Heart right ventricle (tissue), 16 donors: ENCODE results near the gene PHF12. TPM values are rescaled to one million over a fixed set of nuclear protein-coding genes. Genes with fewer than 3 reads are reported as not detected.
A peak's percentile ranks its signal among the peaks of the same experiment; 100 is the strongest.
"Not testable (repeated sequence)": the region's sequence is repeated elsewhere in the genome, so short reads cannot be mapped to it uniquely, and the experiment has no call there.

ENCODE experiments used
- ATAC-seq, 8 donors: fragments of 200-7000 bp; cut with Tn5 transposase; one replicate each; pipeline ENCODE4 v1.9.1; 2020; ENCODE audit warnings: mild to moderate bottlenecking in 8 of 8, moderate library complexity in 8 of 8, moderate number of reproducible peaks in 1 of 8
- DNase-seq, 2 donors: peaks; one replicate each; pipeline ENCODE4 v3.0.0-alpha.2; 2020
- H3K27ac ChIP-seq, 10 donors: fragments of 200-600 bp; sonication (generic) in 2 of 10; one replicate each; pipeline versions ENCODE4 v1.5.0 to v1.8.0; 2020 to 2022; ENCODE audit warnings: mild to moderate bottlenecking in 3 of 10
- H3K27me3 ChIP-seq, 7 donors: fragments of 200-600 bp; one replicate each; pipeline ENCODE4 v1.8.0; 2021 to 2022; ENCODE audit warnings: mild to moderate bottlenecking in 2 of 7
- H3K36me3 ChIP-seq, 9 donors: fragments of 200-600 bp; sonication (generic) in 1 of 9; one replicate each; pipeline versions ENCODE4 v1.5.0 to v1.8.0; 2020 to 2022; ENCODE audit warnings: mild to moderate bottlenecking in 2 of 9
- H3K4me1 ChIP-seq, 9 donors: fragments of 200-600 bp; sonication (generic) in 1 of 9; one replicate each; pipeline versions ENCODE4 v1.5.0 to v1.8.0; 2020 to 2022; ENCODE audit warnings: mild to moderate bottlenecking in 4 of 9
- H3K4me3 ChIP-seq, 10 donors: fragments of 200-600 bp; sonication (generic) in 2 of 10; one replicate each; pipeline versions ENCODE4 v1.5.0 to v1.8.0; 2020 to 2022; ENCODE audit warnings: mild to moderate bottlenecking in 7 of 10, moderate library complexity in 2 of 10
- H3K9me3 ChIP-seq, 11 donors: fragments of 200-600 bp in 10 of 11; sonication (generic) in 2 of 11; one replicate each; pipeline versions ENCODE4 v1.5.0 to v1.8.0; 2013 to 2022; ENCODE audit warnings: mild to moderate bottlenecking in 2 of 11, control low read depth in 1 of 11, moderate library complexity in 1 of 11
- whole genome bisulfite sequencing, 2 donors: extraction: QIAGEN DNeasy Blood & Tissue Kit; methylation state at CpG; one replicate each; pipeline ENCODE4 v1.1.7; 2013; ENCODE audit warnings: inconsistent platforms in 1 of 2; 5-methylcytosine and 5-hydroxymethylcytosine counted together
- intact Hi-C, 10 donors: fragments of 100-400 bp; cut with DNase I; formaldehyde crosslinking; loops; one replicate each; pipeline versions ENCODE4 v1.11.1 to v1.14.2; 2022
- polyA plus RNA-seq, 2 donors: library from polyadenylated mRNA; stranded (reverse); fragments of 200-250 nt; gene quantifications; one replicate each; pipeline ENCODE4 v1.2.3, GENCODE V29; 2013
- total RNA-seq, 10 donors: library from RNA; stranded (reverse); fragmentation: NEBNext Ultra II Directional in 3 of 10; extraction: Animal tissue kit (Norgen Biotek cat#: 25700) in 3 of 10; gene quantifications; one replicate each; pipeline versions ENCODE4 v1.2.1 to v1.2.4, GENCODE V29; 2021 to 2023
- TF ChIP-seq, protein P1 (sequence below), 9 donors: fragments of 200-600 bp; sonication (generic) in 2 of 9; IDR thresholded peaks; one replicate each; pipeline versions ENCODE4 v1.5.0 to v1.8.0; 2021 to 2022; ENCODE audit warnings: antibody characterized with exemption in 9 of 9, mild to moderate bottlenecking in 5 of 9, moderate library complexity in 1 of 9
- donor health status: Arrhythmogenic right ventricular cardiomyopathy.
- donor health status: ischemic (EF 13 %, LVEDD 7.1; RV severe dilation, severe dysfunction).
- donor health status: healthy with polysubstance abuse.
- donor health status: DM: no; HTN: yes; CAD: no.
- donor health status: DM: no; HTN: no; CAD: no.
- donor health status: ischemic (EF 25% LVEDD 6.9; RV normal size, moderate dysfunction).
- donor health status: ischemic (EF 25% LVEDD 5.7; RV mildly dilated, moderate dysfunction).
- donor health status: healthy.
- donor health status: DM: yes; HTN: yes; CAD: no.
- donor health status: Ischemic cardiomyopathy.
- donor health status: ischemic (EF 35%, LVEDD 5.7; RV mildly dilated, moderate dysfunction).
- donor health status: nonischemic (EF 11% LVEDD 7.7; RV severe dilation, severe dysfunction).
- donor health status: DM: yes; HTN: yes; CAD: no.
- donor health status: PGD.
- donor health status: ischemic (EF 29% LVEDD 5.4; RV normal size, mild dysfunction).
- donor health status: nonischemic (EF 23%, LVEDD 6.1; RV moderate dilation, normal function).

PHF12 gene
- total and polyA plus RNA-seq, 12 donors = 7.3 to 28.0 (median 20.9) TPM

DNA sequence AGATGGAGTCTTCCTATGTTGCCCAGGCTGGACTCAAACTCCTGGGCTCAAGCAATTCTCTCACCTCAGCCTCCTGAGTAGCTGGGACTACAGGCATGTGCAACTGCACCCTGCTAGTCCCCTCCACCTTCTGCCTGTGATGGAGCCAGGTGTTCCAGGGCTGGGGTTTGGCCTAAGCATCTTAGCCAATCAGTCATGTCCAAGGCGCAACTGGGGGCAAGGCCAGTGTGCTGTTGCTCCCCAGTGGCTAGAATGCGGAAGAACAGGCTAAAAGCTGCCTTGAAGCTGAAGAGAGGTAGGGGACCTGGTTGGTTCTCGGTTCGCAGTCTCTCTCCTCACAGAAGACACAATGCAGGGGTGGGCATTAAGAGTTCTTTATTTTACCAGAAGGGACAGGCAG is 72.3 kb downstream of the PHF12 start:
- intact Hi-C loops = no loop called here
- H3K27ac ChIP-seq = no peak overlapping the region
- no peaks in the 10 kb centered on the region for H3K9me3 ChIP-seq
- H3K36me3 ChIP-seq = peaks cover 0 to 62% (median 48%) of the 10 kb centered on the region in 9 donors
- DNase-seq (no peak), ATAC-seq (no peak)
- H3K27me3 ChIP-seq = no peaks in the 10 kb centered on the region
- TF ChIP-seq, protein P1, sequence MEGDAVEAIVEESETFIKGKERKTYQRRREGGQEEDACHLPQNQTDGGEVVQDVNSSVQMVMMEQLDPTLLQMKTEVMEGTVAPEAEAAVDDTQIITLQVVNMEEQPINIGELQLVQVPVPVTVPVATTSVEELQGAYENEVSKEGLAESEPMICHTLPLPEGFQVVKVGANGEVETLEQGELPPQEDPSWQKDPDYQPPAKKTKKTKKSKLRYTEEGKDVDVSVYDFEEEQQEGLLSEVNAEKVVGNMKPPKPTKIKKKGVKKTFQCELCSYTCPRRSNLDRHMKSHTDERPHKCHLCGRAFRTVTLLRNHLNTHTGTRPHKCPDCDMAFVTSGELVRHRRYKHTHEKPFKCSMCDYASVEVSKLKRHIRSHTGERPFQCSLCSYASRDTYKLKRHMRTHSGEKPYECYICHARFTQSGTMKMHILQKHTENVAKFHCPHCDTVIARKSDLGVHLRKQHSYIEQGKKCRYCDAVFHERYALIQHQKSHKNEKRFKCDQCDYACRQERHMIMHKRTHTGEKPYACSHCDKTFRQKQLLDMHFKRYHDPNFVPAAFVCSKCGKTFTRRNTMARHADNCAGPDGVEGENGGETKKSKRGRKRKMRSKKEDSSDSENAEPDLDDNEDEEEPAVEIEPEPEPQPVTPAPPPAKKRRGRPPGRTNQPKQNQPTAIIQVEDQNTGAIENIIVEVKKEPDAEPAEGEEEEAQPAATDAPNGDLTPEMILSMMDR (IDR thresholded peaks at IDR 0.05) = peak in 2 of 9 donors; percentile 12 to 25
- no peaks in the 10 kb centered on the region for H3K4me1 ChIP-seq
- no peak overlapping the region for H3K4me3 ChIP-seq
- WGBS, 2 donors = 70 to 86% methylated on average over 4 of the region's 4 CpGs

DNA sequence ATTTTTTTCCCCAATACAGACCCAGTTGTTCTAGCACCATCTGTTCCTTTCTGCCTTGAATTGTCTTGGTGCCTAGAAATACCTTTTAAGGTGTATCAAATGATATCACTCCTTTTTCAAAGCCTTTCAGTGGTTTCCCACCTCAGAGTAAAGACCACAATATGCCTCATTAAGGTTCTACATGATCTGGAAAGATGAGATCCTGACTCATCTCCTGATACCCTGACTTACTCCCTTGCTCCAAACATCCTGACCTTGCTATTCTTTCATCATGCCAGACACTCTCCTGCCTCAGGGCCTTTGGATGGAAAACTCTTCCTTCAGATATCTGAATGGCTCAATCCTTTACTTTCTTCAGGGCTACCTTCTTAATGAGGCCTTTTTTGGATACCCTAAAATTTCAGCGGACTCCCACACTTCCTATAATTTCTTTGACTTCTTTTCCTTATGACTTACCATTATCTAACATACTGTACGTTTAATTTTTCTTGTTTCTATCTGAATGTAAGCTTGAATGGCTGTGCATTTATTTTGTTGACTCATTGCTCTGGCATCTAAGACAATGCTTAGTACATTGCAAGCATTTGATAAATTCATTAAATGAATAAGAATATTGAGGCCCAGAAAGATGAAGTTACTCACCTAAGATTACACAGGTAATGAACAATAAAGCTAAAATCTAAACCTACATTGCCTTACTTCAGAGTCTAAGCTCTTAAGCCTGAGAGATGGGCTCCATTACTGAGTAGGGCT is 73.0 kb downstream of the PHF12 start:
- Histone ChIP-seq H3K36me3 (peaks cover 0 to 56% (median 46%) of the 10 kb centered on the region in 9 donors), H3K27ac (no peak overlapping the region), H3K4me3 (no peak overlapping the region), H3K4me1 (no peaks in the 10 kb centered on the region), H3K9me3 (no peaks in the 10 kb centered on the region), H3K27me3 (no peaks in the 10 kb centered on the region)
- 88 to 91% methylated on average over 2 of the region's 2 CpGs for WGBS, 2 donors
- no peak for DNase-seq
- no peak for ATAC-seq
- TF ChIP-seq, protein P1 (IDR thresholded peaks at IDR 0.05) = no peak
- intact Hi-C loops = no loop called here

DNA sequence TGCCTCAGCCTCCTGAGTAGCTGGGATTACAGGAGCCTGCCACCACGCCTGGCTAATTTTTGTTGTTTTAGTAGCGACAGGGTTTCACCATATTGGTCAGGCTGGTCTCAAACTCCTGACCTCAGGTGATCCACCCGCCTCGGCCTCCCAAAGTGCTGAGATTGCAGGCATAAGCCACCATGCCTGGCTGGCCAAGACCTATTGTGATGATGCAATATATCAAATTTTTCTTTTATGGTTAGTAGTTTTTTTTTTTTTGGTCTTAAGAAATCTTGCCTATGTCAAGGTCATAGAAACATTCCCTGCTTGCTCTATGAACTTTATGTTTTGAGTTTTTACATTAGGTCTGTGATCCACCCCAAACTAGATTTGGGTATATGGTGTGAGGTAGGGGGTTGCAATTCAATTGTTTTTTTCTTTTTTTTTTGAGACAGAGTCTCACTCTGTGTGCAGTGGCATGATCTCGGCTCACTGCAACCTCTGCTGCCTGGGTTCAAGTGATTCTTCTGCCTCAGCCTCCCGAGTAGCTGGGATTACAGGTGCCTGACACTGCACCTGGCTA is 74.1 kb downstream of the PHF12 start:
- 96 to 99% methylated on average over 6 of the region's 6 CpGs for WGBS, 2 donors
- intact Hi-C loops, DNase-seq, H3K4me1 ChIP-seq, ATAC-seq, H3K27ac ChIP-seq, H3K27me3 ChIP-seq, H3K4me3 ChIP-seq, H3K9me3 ChIP-seq: not testable (repeated sequence)
- H3K36me3 ChIP-seq = peaks cover 0 to 45% (median 36%) of the 10 kb centered on the region in 9 donors

DNA sequence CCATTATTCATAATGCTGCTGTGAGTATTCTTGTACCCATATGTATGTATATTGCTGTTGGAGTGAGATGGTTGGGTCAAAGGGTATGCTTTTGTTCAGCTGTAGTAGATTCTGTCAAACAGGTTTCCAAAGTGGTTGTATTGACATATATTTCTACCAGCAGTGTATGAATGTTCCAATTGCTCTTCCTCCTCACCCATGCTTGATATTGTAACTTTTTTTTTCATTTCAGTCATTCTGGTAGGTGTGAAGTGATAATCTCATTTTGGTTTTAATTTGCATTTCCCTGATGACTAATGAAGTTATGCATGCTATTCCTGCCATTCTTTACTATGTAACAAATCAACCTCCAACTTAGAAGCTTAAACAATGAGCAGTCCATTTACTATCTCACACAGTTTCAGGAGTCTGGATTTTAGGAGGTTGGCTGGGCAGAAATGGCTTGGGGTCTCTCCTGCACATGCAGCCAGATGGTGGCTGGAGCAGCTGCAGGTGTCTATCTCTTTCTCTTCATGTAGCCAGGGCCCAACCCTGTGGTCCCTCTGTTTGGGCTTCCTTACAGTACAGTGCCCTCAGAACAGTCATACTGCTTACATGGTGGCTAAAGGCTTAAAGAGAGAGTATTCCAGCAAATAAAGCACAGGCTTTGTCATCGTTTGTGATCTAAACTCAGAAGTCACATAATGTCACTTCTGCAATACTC is 75.3 kb downstream of the PHF12 start:
- no peak overlapping the region for H3K4me3 ChIP-seq
- no peak for ATAC-seq
- no peaks in the 10 kb centered on the region for H3K4me1 ChIP-seq
- no peaks in the 10 kb centered on the region for H3K9me3 ChIP-seq
- TF ChIP-seq, protein P1 (IDR thresholded peaks at IDR 0.05) = no peak
- H3K27ac ChIP-seq = no peak overlapping the region
- peaks cover 0 to 32% (median 24%) of the 10 kb centered on the region in 9 donors for H3K36me3 ChIP-seq
- intact Hi-C loops = no loop called here
- DNase-seq = no peak
- WGBS, 2 donors = 45 to 65% methylated on average over 1 of the region's 1 CpG
- H3K27me3 ChIP-seq = no peaks in the 10 kb centered on the region
